H9 (cell line): ENCODE data around the gene SERPINE3. TPM values are rescaled to one million over a fixed set of nuclear protein-coding genes. Genes with fewer than 3 reads are reported as not detected.

Experiments used
- DNase-seq: peaks from one replicate; pipeline ENCODE4 v3.0.0-alpha.2; 2017
- H2AFZ ChIP-seq: one replicate; pipeline ENCODE4 v1.6.1; 2013; ENCODE audit warnings: mild to moderate bottlenecking, low read length, control low read depth, moderate library complexity
- H2AK5ac ChIP-seq: 2 replicates; pipeline ENCODE4 v1.6.1; 2013; ENCODE audit warnings: low read length, control low read depth, mixed read lengths; ENCODE audit not compliant: insufficient read length
- H2BK120ac ChIP-seq: one replicate; pipeline ENCODE4 v1.6.1; 2013; ENCODE audit warnings: low read depth, mild to moderate bottlenecking, low read length, control low read depth, inconsistent platforms; ENCODE audit not compliant: poor library complexity, severe bottlenecking
- H2BK12ac ChIP-seq: 2 replicates; pipeline ENCODE4 v1.6.1; 2013; ENCODE audit warnings: low read length, control low read depth, mixed read lengths, low read depth; ENCODE audit not compliant: insufficient read length
- H2BK15ac ChIP-seq: 2 replicates; pipeline ENCODE4 v1.6.1; 2013; ENCODE audit warnings: low read depth, low read length, control low read depth
- H2BK20ac ChIP-seq: one replicate; pipeline ENCODE4 v1.6.1; 2013; ENCODE audit warnings: low read depth, mild to moderate bottlenecking, low read length, control low read depth, inconsistent platforms; ENCODE audit not compliant: poor library complexity, severe bottlenecking
- H2BK5ac ChIP-seq: 2 replicates; pipeline ENCODE4 v1.6.1; 2013; ENCODE audit warnings: low read length, control low read depth, mixed read lengths; ENCODE audit not compliant: insufficient read length
- H3K14ac ChIP-seq: 2 replicates; pipeline ENCODE4 v1.6.1; 2013; ENCODE audit warnings: low read length, control low read depth; ENCODE audit not compliant: insufficient read depth
- H3K18ac ChIP-seq: 2 replicates; pipeline ENCODE4 v1.6.1; 2013; ENCODE audit warnings: low read depth, mild to moderate bottlenecking, mixed read lengths, low read length, control low read depth; ENCODE audit not compliant: insufficient read length
- H3K23ac ChIP-seq: 2 replicates; pipeline ENCODE4 v1.6.1; 2013; ENCODE audit warnings: low read length, control low read depth, mixed read lengths, low read depth; ENCODE audit not compliant: insufficient read length
- H3K23me2 ChIP-seq: 2 replicates; pipeline ENCODE4 v1.6.1; 2013; ENCODE audit warnings: low read depth, mild to moderate bottlenecking, mixed read lengths, low read length, control low read depth; ENCODE audit not compliant: insufficient read length, poor library complexity, severe bottlenecking
- H3K27ac ChIP-seq: 2 replicates; pipeline ENCODE4 v1.5.1; 2013; ENCODE audit warnings: low read length, control low read depth, mixed read lengths, low read depth; ENCODE audit not compliant: insufficient read length
- H3K27me3 ChIP-seq: 2 replicates; pipeline ENCODE4 v1.6.1; 2013; ENCODE audit warnings: low read length, control low read depth, inconsistent platforms; ENCODE audit not compliant: insufficient read depth
- H3K4ac ChIP-seq: 2 replicates; pipeline ENCODE4 v1.6.1; 2013; ENCODE audit warnings: low read depth, mild to moderate bottlenecking, control low read depth, inconsistent platforms, low read length, moderate library complexity
- H3K4me1 ChIP-seq: 2 replicates; pipeline ENCODE4 v1.6.1; 2013; ENCODE audit warnings: low read length, control low read depth, inconsistent platforms; ENCODE audit not compliant: insufficient read depth
- H3K4me2 ChIP-seq: 2 replicates; pipeline ENCODE4 v1.6.1; 2013; ENCODE audit warnings: low read length, control low read depth, mixed read lengths; ENCODE audit not compliant: insufficient read length, insufficient read depth
- H3K56ac ChIP-seq: 2 replicates; pipeline ENCODE4 v1.6.1; 2013; ENCODE audit warnings: low read depth, mild to moderate bottlenecking, mixed read lengths, low read length, control low read depth; ENCODE audit not compliant: insufficient read length
- H3K79me1 ChIP-seq: 2 replicates; pipeline ENCODE4 v1.6.1; 2013; ENCODE audit warnings: low read depth, mild to moderate bottlenecking, moderate library complexity, low read length, control low read depth, inconsistent platforms; ENCODE audit not compliant: insufficient read depth, poor library complexity, severe bottlenecking
- H3K79me2 ChIP-seq: 2 replicates; pipeline ENCODE4 v1.6.1; 2013; ENCODE audit warnings: low read length, control low read depth, inconsistent platforms; ENCODE audit not compliant: insufficient read depth
- H3K9ac ChIP-seq: 2 replicates; pipeline ENCODE4 v1.6.1; 2013; ENCODE audit warnings: low read length, control low read depth, mixed read lengths; ENCODE audit not compliant: insufficient read length; ENCODE audit errors: extremely low read depth
- H3K9me3 ChIP-seq: one replicate; pipeline ENCODE4 v1.6.1; 2013; ENCODE audit warnings: low read depth, low read length, inconsistent platforms; ENCODE audit not compliant: control insufficient read depth
- H3T11ph ChIP-seq: one replicate; pipeline ENCODE4 v1.6.1; 2013; ENCODE audit warnings: mild to moderate bottlenecking, low read length, control low read depth, inconsistent platforms
- H4K20me1 ChIP-seq: one replicate; pipeline ENCODE4 v1.6.1; 2013; ENCODE audit not compliant: control insufficient read depth, insufficient read length, insufficient read depth
- H4K5ac ChIP-seq: 2 replicates; pipeline ENCODE4 v1.6.1; 2013; ENCODE audit warnings: low read depth, mild to moderate bottlenecking, mixed read lengths, low read length, control low read depth; ENCODE audit not compliant: insufficient read length
- H4K8ac ChIP-seq: replicated peaks from 2 replicates; pipeline ENCODE4 v1.6.1; 2013; ENCODE audit warnings: low read length, control low read depth, mixed read lengths, low read depth; ENCODE audit not compliant: insufficient read length
- H4K91ac ChIP-seq: 2 replicates; pipeline ENCODE4 v1.6.1; 2013; ENCODE audit warnings: low read depth, mild to moderate bottlenecking, moderate library complexity, mixed read lengths, low read length, control low read depth; ENCODE audit not compliant: insufficient read length
- H3K27ac Mint-ChIP-seq, 3 experiments: 2 replicates in 2 of 3; 3 replicates in 1 of 3; pipeline ENCODE4 v1.8.0; 2020 to 2021; ENCODE audit warnings: mixed read lengths in 3 of 3, mild to moderate bottlenecking in 1 of 3, moderate library complexity in 1 of 3
- H3K27me3 Mint-ChIP-seq: 2 replicates; pipeline ENCODE4 v1.8.0; 2021; ENCODE audit warnings: low read depth, mild to moderate bottlenecking, moderate library complexity, mixed read lengths
- H3K36me3 Mint-ChIP-seq, 3 experiments: 2 replicates in 2 of 3; 3 replicates in 1 of 3; pipeline ENCODE4 v1.8.0; 2020 to 2021; ENCODE audit warnings: low read depth in 3 of 3, mixed read lengths in 3 of 3; ENCODE audit not compliant: insufficient read depth in 1 of 3
- H3K4me1 Mint-ChIP-seq, 2 experiments: 2 replicates each; pipeline ENCODE4 v1.8.0; 2020; ENCODE audit warnings: mixed read lengths in 2 of 2
- H3K4me3 Mint-ChIP-seq, 2 experiments: 2 replicates in 1 of 2; 3 replicates in 1 of 2; pipeline ENCODE4 v1.8.0; 2020 to 2021; ENCODE audit warnings: mild to moderate bottlenecking in 2 of 2, mixed read lengths in 2 of 2, moderate library complexity in 1 of 2
- H3K9me3 Mint-ChIP-seq, 2 experiments: 2 replicates in 1 of 2; 3 replicates in 1 of 2; pipeline ENCODE4 v1.8.0; 2020; ENCODE audit warnings: mild to moderate bottlenecking in 2 of 2, mixed read lengths in 2 of 2, moderate library complexity in 1 of 2
- WGBS: extraction: QIAGEN DNeasy Blood & Tissue Kit; methylation state at CpG from one replicate; pipeline ENCODE4 v1.1.7; 2013; ENCODE audit warnings: missing lambda C conversion rate, low lambda C conversion rate, mixed read lengths; ENCODE audit not compliant: insufficient read length; ENCODE audit errors: extremely low coverage; 5-methylcytosine and 5-hydroxymethylcytosine counted together
- total RNA-seq: library from RNA; stranded (reverse); gene quantifications from 2 replicates; pipeline ENCODE4 v1.2.1, GENCODE V29; 2021
- TF ChIP-seq, protein P1 (sequence below): fragments of 200-600 bp; sonication (generic); conservative IDR thresholded peaks from 3 replicates; pipeline ENCODE4 v1.8.0; 2021; ENCODE audit warnings: antibody characterized with exemption, mild to moderate bottlenecking

The SERPINE3 gene
- total RNA-seq, 1 experiment from 2014 or later = not detected

DNA sequence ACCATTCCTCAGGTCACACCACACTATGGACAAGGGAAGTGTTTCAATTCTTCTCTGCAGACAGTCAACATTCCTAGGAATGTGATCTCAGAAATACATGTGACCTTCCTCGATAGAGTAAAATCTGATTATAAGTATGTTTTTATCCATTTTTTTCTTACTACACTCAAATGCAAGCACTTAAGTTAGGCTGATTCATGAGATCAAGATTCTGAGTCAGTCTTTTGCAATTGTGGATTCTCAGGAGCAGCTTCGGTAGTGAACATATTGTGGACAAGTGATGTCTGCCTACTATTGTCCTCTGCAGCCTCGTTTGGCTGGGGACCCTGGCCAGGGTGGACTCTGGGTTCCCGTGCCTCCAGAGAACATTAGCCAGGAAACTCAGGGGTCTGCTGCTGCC, 3.2 kb downstream of the SERPINE3 start:
- Histone ChIP-seq H3K79me2 (no peaks in the 10 kb centered on the region), H3K4me1 (no peaks in the 10 kb centered on the region), H3K79me1 (no peaks in the 10 kb centered on the region), H3K27ac (no peak overlapping the region), H3T11ph (no peak overlapping the region), H3K9ac (no peak overlapping the region), H3K56ac (no peak overlapping the region), H4K8ac (no peak overlapping the region), H2BK20ac (no peak overlapping the region), H3K4me2 (no peak overlapping the region), H4K20me1 (no peaks in the 10 kb centered on the region), H3K9me3 (no peaks in the 10 kb centered on the region), H2BK15ac (no peak overlapping the region), H3K4ac (no peak overlapping the region), H2BK5ac (no peak overlapping the region), H3K23ac (no peak overlapping the region), H2BK12ac (no peak overlapping the region), H3K14ac (no peak overlapping the region), H4K5ac (no peak overlapping the region), H2AK5ac (no peak overlapping the region), H3K23me2 (no peaks in the 10 kb centered on the region), H3K18ac (no peak overlapping the region), H4K91ac (no peak overlapping the region), H2AFZ (no peak overlapping the region), H2BK120ac (no peak overlapping the region), H3K27me3 (no peaks in the 10 kb centered on the region)
- Mint-ChIP-seq H3K36me3 (no peaks in the 10 kb centered on the region; a peak in 1 of 7 replicates), H3K4me3 (no peak overlapping the region), H3K9me3 (no peaks in the 10 kb centered on the region), H3K27ac (no peak overlapping the region; a peak in 1 of 7 replicates), H3K27me3 (peaks cover 2% of the 10 kb centered on the region; the same call in 1 of the 2 replicates), H3K4me1 (peaks cover 31 to 36% of the 10 kb centered on the region in 2 experiments)
- TF ChIP-seq, protein P1, sequence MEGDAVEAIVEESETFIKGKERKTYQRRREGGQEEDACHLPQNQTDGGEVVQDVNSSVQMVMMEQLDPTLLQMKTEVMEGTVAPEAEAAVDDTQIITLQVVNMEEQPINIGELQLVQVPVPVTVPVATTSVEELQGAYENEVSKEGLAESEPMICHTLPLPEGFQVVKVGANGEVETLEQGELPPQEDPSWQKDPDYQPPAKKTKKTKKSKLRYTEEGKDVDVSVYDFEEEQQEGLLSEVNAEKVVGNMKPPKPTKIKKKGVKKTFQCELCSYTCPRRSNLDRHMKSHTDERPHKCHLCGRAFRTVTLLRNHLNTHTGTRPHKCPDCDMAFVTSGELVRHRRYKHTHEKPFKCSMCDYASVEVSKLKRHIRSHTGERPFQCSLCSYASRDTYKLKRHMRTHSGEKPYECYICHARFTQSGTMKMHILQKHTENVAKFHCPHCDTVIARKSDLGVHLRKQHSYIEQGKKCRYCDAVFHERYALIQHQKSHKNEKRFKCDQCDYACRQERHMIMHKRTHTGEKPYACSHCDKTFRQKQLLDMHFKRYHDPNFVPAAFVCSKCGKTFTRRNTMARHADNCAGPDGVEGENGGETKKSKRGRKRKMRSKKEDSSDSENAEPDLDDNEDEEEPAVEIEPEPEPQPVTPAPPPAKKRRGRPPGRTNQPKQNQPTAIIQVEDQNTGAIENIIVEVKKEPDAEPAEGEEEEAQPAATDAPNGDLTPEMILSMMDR = no peak
- no CpG with 5 or more reads among the region's 4 CpGs for WGBS
- DNase-seq = no peak
